Measurements from ENCODE around the gene CACNA1I. TPM values are rescaled to one million over a fixed set of nuclear protein-coding genes. Genes with fewer than 3 reads are reported as not detected.

Gene CACNA1I
- total and polyA plus RNA-seq, 2 donors (not counting 1 experiment from before 2014, with no cell fraction given), result 0.07 to 0.25 TPM

GRCh38 chr22:39614442-39614841, 43.9 kb downstream of the CACNA1I start:
- H3K9ac ChIP-seq (ENCODE audit: low read length), result no peak overlapping the region
- peaks cover 5% of the 10 kb centered on the region for H3K9me3 Mint-ChIP-seq (ENCODE audit: insufficient read depth)
- TF ChIP-seq EZH2 (IDR thresholded peaks at IDR 0.05; ENCODE audit: borderline replicate concordance, insufficient read depth, low read depth, low read length, poor library complexity, severe bottlenecking) (no peak), CTCF (IDR thresholded peaks at IDR 0.05) (no peak)
- no peak overlapping the region for H3K4me3 Mint-ChIP-seq
- H3K4me1 Mint-ChIP-seq, result peaks cover 10% of the 10 kb centered on the region
- H3K36me3 ChIP-seq (replicated peaks in 1 of 2; ENCODE audit: control extremely low read depth in 1 of 2, control insufficient read depth in 1 of 2, extremely low read depth in 1 of 2, insufficient read depth in 2 of 2, low read length in 1 of 2), result no peaks in the 10 kb centered on the region
- peaks cover 0 to 6% of the 10 kb centered on the region in 2 donors for H3K4me1 ChIP-seq (ENCODE audit: control insufficient read depth in 2 of 2, insufficient read depth in 2 of 2, low read length in 2 of 2)
- DNase-seq (no peak), ATAC-seq (ENCODE audit: low read depth) (no peak)
- peaks cover 0 to 56% (median 10%) of the 10 kb centered on the region in 4 experiments for H3K27me3 ChIP-seq (replicated peaks in 1 of 4; ENCODE audit: control extremely low read depth in 1 of 4, control insufficient read depth in 3 of 4, insufficient read depth in 4 of 4, low read length in 3 of 4)
- 51% methylated on average over 2 of the region's 4 CpGs for WGBS (ENCODE audit: insufficient coverage)
- H3K4me2 ChIP-seq (replicated peaks; ENCODE audit: low read depth, low read length, poor library complexity, severe bottlenecking), result no peak overlapping the region
- intact Hi-C loops (cut with micrococcal nuclease), result no loop called here
- H3K4me3 ChIP-seq (ENCODE audit: control extremely low read depth in 1 of 5, extremely low read depth in 1 of 5, insufficient read depth in 1 of 5, low read depth in 2 of 5, low read length in 4 of 5), result no peak overlapping the region
- no peaks in the 10 kb centered on the region for H4K20me1 ChIP-seq (ENCODE audit: control insufficient read depth, insufficient read depth, low read length, poor library complexity, severe bottlenecking)
- no peaks in the 10 kb centered on the region for H3K79me2 ChIP-seq (ENCODE audit: control insufficient read depth, insufficient read depth, low read length)
- H2AFZ ChIP-seq (ENCODE audit: insufficient read depth, low read depth, low read length, poor library complexity, severe bottlenecking), result no peak overlapping the region
- ChIA-PET CTCF (interaction anchor here (1.3 kb wide), 1 partner anchor 79 kb away, joined by 3 read pairs; no protein-coding TSS in a partner anchor), POLR2A (no interaction called here)
- H3K27ac Mint-ChIP-seq, result no peak overlapping the region
- H3K27me3 Mint-ChIP-seq, result peaks cover 50% of the 10 kb centered on the region
- H3K9me3 ChIP-seq (ENCODE audit: control extremely low read depth in 1 of 3, control insufficient read depth in 2 of 3, insufficient read depth in 1 of 3, low read length in 2 of 3), result peaks cover 0 to 20% (median 6%) of the 10 kb centered on the region in 3 donors
- H3K27ac ChIP-seq (ENCODE audit: low read length in 2 of 2), result no peak overlapping the region

GRCh38 chr22:39616051-39616450, 45.5 kb downstream of the CACNA1I start:
- no peak overlapping the region for H3K4me3 ChIP-seq (ENCODE audit: control extremely low read depth in 1 of 5, extremely low read depth in 1 of 5, insufficient read depth in 1 of 5, low read depth in 2 of 5, low read length in 4 of 5)
- Mint-ChIP-seq H3K27me3 (peaks cover 55% of the 10 kb centered on the region), H3K4me1 (peaks cover 10% of the 10 kb centered on the region), H3K9me3 (ENCODE audit: insufficient read depth) (peaks cover 5% of the 10 kb centered on the region), H3K27ac (no peak overlapping the region), H3K4me3 (no peak overlapping the region)
- H3K27me3 ChIP-seq (replicated peaks in 1 of 4; ENCODE audit: control extremely low read depth in 1 of 4, control insufficient read depth in 3 of 4, insufficient read depth in 4 of 4, low read length in 3 of 4), result peaks cover 0 to 48% (median 10%) of the 10 kb centered on the region in 4 experiments
- CTCF ChIA-PET, result interaction anchor here (2.7 kb wide), 1 partner anchor 409 kb away, joined by 8 read pairs; no protein-coding TSS in a partner anchor
- H3K4me2 ChIP-seq (replicated peaks; ENCODE audit: low read depth, low read length, poor library complexity, severe bottlenecking), result no peak overlapping the region
- POLR2A ChIA-PET, result no interaction called here
- peaks cover 0 to 20% (median 6%) of the 10 kb centered on the region in 3 donors for H3K9me3 ChIP-seq (ENCODE audit: control extremely low read depth in 1 of 3, control insufficient read depth in 2 of 3, insufficient read depth in 1 of 3, low read length in 2 of 3)
- no peak for TF ChIP-seq EZH2 (IDR thresholded peaks at IDR 0.05; ENCODE audit: borderline replicate concordance, insufficient read depth, low read depth, low read length, poor library complexity, severe bottlenecking)
- no peak for TF ChIP-seq CTCF (IDR thresholded peaks at IDR 0.05)
- DNase-seq, result no peak
- no peaks in the 10 kb centered on the region for H3K36me3 ChIP-seq (replicated peaks in 1 of 2; ENCODE audit: control extremely low read depth in 1 of 2, control insufficient read depth in 1 of 2, extremely low read depth in 1 of 2, insufficient read depth in 2 of 2, low read length in 1 of 2)
- H2AFZ ChIP-seq (ENCODE audit: insufficient read depth, low read depth, low read length, poor library complexity, severe bottlenecking), result no peak overlapping the region
- H3K27ac ChIP-seq (ENCODE audit: low read length in 2 of 2), result no peak overlapping the region
- no peaks in the 10 kb centered on the region for H4K20me1 ChIP-seq (ENCODE audit: control insufficient read depth, insufficient read depth, low read length, poor library complexity, severe bottlenecking)
- ATAC-seq (ENCODE audit: low read depth), result no peak
- no peaks in the 10 kb centered on the region for H3K79me2 ChIP-seq (ENCODE audit: control insufficient read depth, insufficient read depth, low read length)
- intact Hi-C loops (cut with micrococcal nuclease), result no loop called here
- peaks cover 0 to 6% of the 10 kb centered on the region in 2 donors for H3K4me1 ChIP-seq (ENCODE audit: control insufficient read depth in 2 of 2, insufficient read depth in 2 of 2, low read length in 2 of 2)
- WGBS (ENCODE audit: insufficient coverage), result 68% methylated on average over 8 of the region's 9 CpGs
- no peak overlapping the region for H3K9ac ChIP-seq (ENCODE audit: low read length)

Measured in B cell (primary cell).